GM18909 (cell line): ENCODE data around the gene NAP1L4.

Experiments used
- ATAC-seq: cut with Tn5 transposase; IDR thresholded peaks from one replicate; pipeline ENCODE4 v1.9.1; 2021; ENCODE audit warnings: mild to moderate bottlenecking; ENCODE audit not compliant: unreplicated experiment, poor library complexity

NAP1L4 gene

DNA sequence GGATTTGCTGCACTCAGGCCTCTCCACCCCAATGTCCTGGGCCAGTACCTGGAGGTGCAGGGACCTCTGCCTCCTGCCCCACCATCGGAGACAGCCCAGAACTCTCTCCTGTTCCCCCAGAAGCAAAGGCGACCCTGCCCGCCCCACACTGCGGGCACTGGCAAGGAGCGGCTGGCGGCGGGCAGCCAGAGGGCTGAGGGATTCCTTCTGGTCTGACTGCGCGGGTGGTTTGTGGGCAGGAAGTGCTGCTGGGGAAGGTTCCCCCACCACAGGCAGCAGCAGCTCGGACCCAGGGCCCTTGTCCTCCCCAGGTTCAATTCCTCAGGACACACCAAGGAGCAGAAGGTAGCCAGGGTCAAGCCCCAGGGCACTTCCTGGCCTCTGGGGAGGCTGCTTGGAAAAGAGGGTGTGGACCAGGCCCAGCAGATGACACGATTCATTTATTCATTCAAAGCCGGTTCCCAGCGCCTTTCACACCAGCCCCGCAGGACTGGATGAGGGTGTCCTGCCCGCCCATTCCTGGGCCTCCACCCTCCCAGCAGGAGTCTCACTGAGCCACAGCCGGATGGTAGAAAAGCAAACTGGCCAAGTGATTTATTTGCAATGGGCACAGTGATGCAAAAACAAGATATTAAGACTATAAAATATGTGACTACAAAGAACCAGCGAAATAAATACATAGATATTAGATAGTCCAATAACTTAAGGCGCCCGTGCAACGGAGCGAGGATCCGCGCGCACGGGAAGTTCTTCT lies 64.1 kb downstream of the NAP1L4 start:
- ATAC-seq: no peak

DNA sequence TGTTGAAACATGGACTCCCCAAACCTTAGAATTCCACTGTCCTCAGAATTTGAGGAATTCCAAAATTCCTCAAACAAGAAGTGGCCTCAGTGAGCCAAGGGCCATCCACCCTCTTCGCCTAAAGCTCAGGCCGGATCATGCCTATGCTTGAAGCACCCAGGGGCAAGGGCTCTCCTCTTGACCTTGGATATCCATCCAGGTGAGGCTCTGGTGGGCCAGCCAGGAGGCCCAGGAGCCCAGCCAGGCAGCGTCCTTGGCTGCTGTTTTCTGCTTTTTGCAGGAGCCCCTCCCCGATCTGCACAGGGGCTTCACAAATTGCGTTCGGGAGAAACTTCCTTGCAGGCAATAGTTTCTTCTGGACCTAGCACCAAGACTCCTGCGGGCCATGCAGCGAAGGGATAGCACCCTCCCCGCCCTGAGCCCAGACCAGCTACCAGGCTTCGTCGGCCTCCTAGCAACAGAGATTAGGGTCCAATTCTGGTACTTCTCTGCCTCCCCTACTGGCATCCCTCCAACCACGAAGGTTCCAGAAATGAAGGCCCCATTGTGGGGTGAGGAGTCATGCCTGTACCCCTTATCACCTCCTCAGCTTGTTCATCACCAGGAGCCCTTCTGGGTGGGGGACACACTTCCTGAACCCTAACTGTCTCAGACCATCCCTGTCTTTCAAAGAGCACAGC lies 64.9 kb downstream of the NAP1L4 start:
- no peak for ATAC-seq

DNA sequence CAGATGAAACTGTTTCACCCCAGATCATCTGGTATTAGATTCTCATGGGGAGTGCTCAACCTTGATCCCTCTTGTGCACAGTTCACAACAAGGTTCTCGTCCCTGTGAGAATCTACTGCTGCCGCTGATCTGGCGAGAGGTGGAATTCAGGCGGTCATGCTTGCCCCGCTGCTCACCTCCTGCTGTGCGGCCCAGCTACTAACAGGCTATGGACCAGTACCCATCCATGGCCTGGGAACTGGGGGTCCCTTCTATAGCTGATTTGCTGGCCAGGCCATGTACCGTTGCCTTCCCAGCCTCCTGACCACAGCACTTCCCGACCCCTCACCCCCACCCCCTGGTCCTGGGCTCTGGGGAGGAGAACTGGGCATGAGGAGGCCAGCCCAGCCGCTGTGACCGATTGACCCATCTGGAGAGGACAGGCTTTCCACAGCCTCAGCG lies 65.5 kb downstream of the NAP1L4 start:
- no peak for ATAC-seq

DNA sequence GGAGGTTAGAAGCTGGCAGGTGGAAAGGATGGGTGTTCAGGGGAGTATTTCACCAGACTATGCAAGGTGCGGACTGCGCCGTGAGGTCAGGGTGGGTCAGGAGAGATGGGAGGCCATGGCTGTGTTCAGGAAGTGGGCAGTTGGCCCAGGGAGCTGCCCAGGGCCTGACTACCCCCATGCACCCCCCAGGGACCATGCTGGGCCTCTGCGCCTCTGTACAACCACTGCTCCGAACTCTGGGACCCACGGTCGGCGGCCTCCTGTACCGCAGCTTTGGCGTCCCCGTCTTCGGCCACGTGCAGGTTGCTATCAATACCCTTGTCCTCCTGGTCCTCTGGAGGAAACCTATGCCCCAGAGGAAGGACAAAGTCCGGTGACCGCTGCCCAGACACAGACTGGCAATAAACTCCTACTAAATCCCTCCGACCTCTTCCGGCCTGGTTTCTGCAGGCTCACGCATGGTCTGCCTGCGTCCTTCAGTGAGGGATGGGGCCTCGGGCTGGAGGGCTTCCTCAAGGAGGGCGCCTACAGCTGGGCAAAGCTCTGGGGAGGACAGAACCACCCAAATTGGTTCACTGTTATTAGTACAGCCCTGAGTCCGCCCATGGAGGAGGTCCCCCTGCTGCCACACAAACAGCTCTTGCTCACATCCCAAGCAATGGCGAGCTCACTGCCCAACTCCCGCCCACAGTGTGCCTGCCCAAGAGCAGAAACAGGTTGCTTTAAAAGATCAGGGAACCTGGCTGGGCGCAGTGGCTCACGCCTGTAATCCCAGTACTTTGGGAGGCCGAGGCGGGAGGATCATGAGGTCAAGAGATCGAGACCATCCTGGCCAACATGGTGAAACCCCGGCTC lies 67.1 kb downstream of the NAP1L4 start:
- no peak for ATAC-seq

DNA sequence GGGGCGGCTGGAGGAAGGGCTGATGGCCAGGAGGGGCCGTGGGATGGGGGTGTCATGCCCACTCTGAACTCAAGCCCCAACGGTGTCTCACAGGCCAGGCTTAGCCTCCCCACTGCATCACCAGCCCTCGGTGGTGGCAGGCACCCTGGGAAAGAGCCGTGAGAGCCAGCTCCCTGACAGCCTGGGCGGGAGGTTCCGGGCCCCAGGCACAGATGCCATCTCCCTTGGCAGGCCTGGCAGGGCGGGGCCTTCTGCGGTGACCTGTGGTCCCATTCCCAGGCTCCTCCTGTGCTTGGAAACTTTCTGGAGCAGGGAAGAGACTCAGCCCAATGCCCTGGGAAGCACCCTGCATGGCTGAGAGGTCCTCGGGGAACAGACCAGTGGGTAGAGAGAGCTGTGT lies 67.7 kb downstream of the NAP1L4 start:
- ATAC-seq: no peak

DNA sequence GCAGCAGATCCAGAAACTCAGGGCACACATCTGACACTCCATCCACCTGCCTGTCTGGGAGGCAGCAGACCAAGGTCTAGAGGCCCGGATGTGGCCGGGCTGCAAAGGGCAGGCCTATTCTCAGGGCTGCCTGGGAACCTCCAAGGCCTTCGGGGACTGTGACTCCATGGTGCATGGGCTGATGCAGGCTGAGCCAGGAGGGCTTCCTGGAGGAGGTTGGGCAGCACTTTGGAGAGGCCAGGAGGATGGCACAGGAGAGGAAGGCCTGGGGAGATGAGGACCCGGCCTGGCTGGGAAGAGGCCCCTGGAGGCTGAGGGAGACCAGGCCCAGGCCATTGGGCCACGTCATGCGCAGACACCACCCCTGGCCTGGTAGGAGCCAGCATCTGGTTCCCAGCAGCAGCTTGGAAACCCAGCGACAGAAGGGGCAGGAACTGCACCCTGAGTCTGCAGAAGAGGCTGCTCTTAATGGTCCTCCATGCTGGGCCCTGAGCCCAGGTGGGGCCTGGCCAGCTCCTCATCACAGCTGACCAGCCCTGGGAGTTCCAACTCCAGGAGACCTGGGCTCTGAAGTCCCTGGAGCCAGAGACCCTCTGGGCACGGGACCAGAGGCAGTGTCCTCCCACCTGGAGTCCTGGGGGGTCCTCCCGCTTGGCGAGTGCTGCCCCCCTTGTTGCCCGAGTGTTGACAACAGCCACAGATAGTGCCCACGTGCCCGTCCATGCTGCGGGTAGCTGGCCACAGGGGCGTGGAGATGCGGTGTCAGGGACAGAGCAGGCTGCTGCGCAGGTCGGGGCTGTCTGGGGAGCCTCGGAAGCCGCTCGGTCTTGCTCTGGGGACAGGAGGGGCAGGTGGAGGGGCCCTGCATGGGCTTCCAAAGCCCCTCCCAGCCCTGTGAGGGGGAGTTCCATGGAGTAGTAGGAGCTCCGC lies 68.4 kb downstream of the NAP1L4 start:
- no peak for ATAC-seq

DNA sequence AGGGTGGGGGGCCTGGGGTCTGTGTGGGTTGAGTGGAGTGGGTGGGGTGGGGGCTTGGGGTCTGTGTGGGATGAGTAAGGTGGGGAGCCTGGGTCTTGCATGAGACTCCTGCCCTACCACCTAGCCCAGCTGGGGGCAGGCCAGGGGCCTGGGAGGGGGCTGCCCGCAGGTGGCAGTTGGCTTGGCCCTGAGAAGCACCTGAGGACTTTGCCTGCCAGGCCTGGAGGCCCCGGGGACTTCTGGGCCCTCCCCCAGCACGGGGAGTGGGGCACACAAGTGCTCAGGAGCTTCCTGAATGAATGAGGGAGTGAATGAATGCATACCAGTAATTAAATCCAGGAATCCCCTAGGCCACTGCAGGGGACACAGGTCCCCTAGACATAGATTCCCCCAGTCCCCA lies 69.5 kb downstream of the NAP1L4 start:
- ATAC-seq: no peak

DNA sequence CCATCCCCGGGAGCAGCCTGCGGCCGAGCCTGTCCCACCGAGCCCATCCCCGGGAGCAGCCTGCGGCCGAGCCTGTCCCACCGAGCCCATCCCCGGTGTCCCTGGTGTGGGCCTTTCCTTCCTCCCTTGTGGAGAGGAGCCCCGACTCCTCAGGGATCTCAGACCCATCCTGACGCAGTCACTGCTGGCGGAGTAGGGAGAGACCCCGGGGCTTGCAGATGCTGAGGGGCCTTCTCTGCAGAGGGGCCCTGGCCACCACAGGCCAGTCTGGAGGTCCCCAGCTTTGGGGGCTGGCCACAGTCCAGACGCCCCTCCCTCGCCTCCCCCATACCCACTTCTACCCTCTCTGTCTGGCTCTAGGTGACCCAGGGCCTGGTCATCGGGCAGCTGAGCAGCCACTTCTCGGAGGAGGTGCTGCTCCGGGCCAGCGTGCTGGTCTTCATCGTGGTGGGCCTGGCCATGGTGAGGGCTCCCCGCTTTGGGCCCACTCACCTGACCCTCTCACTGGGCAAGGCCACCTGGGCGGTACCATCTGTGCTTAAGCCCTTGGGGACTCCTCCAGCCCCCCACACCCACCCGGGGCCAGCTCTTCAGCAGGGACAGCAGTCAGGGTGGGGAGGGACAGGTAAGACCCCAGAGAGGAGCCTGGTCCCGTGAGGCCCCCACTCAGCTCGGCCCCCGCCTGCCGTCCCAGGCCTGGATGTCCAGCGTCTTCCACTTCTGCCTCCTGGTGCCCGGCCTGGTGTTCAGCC lies 70.2 kb downstream of the NAP1L4 start:
- no peak for ATAC-seq

DNA sequence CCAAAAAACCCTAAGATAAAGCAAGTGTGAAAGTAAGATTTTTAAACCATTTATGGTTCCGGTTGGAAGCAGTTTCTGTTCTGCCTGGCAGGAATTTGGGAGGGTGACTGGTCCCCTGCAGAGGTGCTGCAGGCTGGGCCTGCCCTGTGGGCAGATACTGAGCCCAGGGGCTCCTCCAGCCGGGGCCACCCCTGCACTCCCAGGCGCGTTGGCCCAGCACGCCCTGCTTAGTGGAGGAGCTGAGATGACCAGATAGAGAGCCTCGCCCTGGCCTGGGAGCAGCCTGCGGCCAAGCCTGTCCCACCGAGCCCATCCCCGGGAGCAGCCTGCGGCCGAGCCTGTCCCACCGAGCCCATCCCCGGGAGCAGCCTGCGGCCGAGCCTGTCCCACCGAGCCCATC lies 70.9 kb downstream of the NAP1L4 start:
- ATAC-seq: no peak

DNA sequence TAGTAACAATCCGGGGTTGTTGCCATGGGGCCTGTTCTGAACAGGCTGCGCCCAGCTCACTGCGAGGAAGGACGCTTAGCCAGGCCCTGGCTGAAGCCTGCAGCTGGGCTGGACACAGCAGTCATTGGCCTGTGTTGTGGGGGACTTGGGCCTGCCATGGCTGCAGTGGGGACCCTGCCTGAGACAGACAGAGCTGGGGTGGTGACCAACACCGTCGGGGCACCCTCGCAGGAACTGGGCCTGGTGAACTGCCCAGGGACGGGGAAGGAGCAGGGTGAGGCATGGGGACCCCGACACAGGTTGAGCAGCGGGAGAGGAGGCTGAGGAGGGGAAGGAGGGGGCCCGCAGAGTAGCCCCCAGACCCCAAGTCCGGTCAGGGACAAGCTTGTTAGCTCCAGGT lies 71.8 kb downstream of the NAP1L4 start:
- ATAC-seq: no peak

DNA sequence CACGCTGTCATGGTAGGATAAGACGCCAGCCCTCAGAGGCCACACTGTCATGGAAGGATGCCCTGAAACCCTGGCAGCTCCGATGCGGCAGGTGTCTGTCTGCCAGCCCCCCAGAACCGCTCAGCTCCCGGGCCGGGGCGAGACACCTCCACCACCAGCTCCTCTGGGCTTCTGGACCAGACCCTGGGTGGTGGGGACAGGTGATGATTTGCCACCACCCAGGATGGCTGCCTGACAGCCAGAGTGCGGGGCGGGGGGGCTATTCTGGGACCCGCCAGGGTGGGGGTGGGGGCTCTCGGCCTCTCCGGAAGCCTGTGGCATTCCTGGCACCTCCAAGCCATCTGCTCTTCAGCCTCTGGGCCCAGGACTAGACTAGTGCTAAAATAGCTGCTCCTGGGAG lies 72.3 kb downstream of the NAP1L4 start:
- ATAC-seq: no peak

DNA sequence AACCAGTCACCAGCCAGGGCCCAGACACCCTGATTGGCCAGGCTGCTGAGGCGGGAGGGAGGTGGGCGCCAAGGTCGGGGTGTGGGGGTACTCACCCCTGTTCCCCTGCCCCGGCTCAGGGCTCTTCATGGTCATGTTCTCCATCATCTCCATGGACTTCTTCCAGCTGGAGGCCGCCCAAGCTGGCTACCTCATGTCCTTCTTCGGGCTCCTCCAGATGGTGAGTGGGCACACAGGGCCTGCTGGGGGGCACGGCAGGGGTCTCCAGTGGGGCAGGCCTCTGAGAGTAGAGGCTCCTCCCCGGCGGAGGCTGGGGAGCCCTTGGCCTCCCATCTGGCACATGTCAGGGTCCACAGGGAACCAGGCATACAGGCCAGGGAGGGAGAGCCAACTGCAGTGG lies 72.9 kb downstream of the NAP1L4 start:
- no peak for ATAC-seq

DNA sequence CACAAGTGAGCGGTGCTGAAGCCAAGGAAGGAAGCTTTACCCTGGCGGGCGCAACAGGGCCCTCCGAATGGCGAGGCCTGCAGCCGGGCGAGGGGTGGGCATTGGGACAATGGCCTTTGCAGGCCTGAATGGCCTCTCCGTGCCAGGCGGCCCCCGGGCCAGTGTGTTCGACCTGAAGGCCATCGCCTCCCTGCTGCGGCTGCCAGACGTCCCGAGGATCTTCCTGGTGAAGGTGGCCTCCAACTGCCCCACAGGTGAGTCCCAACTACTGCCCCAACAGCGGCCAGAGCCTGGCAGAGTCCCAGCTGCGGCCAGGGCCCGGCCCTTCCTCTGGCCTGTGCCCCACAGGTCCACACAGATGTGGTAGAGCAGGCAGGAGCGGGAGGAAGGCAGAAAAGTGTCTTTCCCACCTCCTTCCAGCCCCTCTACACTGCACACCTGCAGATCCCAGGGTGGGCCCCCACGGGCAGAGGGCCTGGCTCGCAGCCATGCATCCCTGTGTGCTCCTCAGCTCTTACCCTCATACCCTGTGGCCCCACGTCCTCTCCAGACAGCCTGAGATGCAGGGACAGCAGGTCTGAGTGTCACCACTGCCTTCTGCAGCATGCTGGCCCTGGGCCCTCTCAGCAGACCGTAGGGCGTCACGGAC lies 74.2 kb downstream of the NAP1L4 start:
- ATAC-seq: no peak

DNA sequence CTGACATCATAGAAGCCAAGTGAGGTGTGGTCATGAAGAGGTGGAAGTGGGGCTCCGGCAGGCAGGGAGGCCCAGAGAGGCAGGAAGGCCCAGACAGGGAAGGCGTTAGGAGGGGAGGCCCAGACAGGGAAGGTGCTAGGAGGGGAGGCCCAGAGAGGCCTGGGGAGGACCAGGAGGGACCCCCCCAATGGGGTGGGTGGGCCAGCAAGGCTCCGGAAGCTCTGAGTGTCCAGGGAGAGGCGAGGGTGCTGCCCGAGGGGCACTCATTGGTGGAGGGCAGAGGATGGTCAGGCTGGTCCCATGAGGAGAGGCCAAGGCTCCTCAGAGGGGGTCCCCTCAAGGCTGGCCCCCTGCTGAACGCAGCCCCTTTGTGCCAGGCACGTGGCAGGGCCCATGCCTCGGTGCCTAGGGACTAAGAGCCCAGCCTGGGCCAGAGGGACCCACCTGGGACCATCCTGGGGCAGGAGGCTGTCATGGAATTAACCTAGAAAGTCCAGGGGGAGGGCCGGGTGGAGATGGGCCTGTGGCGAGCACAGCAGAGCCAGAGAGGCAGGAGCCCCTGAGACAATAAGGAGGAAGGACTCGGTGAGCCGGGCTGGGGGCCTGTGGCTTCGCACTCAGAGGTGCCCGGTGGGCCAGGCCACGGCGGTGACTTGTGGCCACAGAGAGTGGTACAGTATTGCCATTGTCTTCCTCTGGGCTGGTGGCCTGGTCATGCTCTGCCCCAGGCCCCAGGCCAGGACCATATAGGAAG lies 75.1 kb downstream of the NAP1L4 start:
- no peak for ATAC-seq

DNA sequence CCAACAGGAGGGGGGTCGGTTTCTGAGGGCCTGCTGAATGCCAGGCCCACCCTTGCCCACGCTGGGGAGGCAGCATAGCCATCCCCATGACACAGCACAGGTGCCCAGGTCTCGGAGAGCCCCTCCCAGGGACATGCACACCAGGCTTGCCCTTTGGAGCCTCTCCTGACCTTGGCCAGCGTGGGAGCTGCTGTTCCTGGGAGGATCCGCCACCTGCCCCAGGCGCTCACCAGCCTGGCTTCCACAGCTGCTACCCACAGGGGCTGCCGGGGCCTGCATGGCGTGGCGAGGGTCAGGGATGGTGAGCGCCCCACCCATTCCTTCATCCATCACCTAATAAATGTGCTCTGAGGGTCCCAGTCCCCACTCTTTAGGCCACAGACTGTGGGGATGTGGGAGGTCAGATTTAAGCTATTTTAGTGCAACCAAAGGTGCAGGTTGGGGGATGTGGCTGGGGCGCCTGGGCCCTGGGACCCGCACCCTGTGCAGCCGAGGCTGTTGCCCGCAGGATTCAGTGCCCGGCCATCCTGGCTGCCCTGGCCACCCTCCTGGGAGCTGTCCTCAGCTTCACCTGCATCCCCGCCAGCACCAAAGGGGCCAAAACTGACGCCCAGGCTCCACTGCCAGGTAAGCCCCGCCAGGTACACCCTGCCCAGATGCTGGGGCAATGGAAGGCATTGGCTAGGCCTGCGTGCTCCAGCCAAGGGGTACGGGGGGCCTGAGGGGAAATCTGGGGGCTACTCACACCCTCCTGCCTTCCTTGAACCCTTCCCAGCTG lies 75.8 kb downstream of the NAP1L4 start:
- ATAC-seq: no peak

DNA sequence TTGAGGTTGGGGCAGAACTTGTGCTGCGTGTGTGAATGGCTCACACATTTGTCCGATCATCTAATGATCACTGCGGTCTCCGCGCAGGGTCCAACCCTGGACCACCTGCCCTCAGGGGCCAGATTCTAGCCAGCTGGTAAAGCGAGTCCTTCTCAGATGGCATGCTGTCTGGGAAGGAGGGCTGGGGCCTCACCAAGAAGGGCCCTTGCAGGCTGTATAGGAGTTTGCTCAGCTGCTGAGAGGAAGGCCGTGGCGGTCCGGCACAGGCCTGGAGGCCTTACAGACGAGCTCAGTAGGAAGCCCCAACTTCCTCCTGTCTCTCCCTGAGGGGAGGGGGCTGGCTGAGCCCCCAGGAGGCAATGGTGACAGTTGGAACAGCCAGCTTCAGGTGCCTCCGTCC lies 76.7 kb downstream of the NAP1L4 start:
- no peak for ATAC-seq

DNA sequence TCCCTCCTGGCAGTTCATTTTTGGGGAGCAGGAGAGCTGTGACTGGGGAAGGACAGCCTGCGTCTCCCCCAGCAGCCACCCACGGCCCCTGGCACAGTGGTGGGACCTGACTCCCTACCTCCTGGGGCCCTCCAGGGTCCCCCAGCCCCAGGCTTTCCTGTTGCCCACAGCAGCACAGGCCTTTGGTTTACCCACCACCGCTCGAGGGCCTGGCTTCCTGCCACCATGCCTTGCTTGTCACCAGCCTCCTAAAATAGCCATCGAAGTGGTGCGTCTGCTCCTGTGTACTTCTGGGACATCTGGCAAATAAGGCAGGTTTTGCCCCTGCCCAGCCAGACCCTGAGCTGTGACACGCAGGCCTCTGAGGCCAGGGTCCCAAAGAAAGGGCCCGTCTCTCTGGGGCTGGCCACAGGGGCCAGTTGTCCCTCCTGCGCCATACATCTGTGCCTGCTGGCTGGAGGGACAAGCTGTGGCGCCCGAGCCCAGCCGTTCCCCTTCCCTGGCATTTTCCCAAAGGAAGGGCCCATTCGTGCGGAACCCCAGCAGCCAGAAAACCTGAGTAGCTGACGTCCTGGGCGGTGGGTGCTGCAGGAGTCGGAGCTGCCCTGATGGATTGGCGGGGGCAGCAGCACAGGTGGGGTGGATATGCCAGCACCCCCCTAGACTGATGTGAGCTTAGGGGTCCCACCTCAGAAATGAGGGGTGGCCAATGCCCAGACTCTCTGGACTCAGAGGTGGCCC lies 77.5 kb downstream of the NAP1L4 start:
- ATAC-seq: no peak
